ENCODE results near the gene MCF2L2.
A peak's percentile ranks its signal among the peaks of the same experiment; 100 is the strongest.

Gene MCF2L2

GRCh38 chr3:183298701-183299153 lies 129.7 kb downstream of the MCF2L2 start:
- Histone ChIP-seq H3K9ac (ENCODE audit: low read depth, low read length) (peak overlapping the region; percentile 36), H3K4me1 (ENCODE audit: control insufficient read depth, insufficient read depth, low read length) (peaks cover 48% of the 10 kb centered on the region), H3K4me2 (ENCODE audit: low read length) (peak overlapping the region; percentile 43), H3K36me3 (ENCODE audit: insufficient read depth, low read length) (peaks cover 5% of the 10 kb centered on the region), H3K27me3 (ENCODE audit: control insufficient read depth, insufficient read depth, low read length) (no peaks in the 10 kb centered on the region), H3K9me3 (replicated peaks; ENCODE audit: low read length) (no peaks in the 10 kb centered on the region), H3K4me3 (ENCODE audit: low read length) (no peak overlapping the region)

GRCh38 chr3:183296944-183297343 lies 131.5 kb downstream of the MCF2L2 start:
- no peaks in the 10 kb centered on the region for H3K27me3 ChIP-seq (ENCODE audit: control insufficient read depth, insufficient read depth, low read length)
- peaks cover 42% of the 10 kb centered on the region for H3K4me1 ChIP-seq (ENCODE audit: control insufficient read depth, insufficient read depth, low read length)
- no peak overlapping the region for H3K4me2 ChIP-seq (ENCODE audit: low read length)
- peaks cover 5% of the 10 kb centered on the region for H3K36me3 ChIP-seq (ENCODE audit: insufficient read depth, low read length)
- no peak overlapping the region for H3K4me3 ChIP-seq (ENCODE audit: low read length)
- H3K9ac ChIP-seq (ENCODE audit: low read depth, low read length): no peak overlapping the region
- no peaks in the 10 kb centered on the region for H3K9me3 ChIP-seq (replicated peaks; ENCODE audit: low read length)

- peak overlapping the region; percentile 3 for H3K4me2 ChIP-seq (ENCODE audit: low read length)
- H3K9me3 ChIP-seq (replicated peaks; ENCODE audit: low read length): no peaks in the 10 kb centered on the region
- H3K4me3 ChIP-seq (ENCODE audit: low read length): no peak overlapping the region
- H3K27me3 ChIP-seq (ENCODE audit: control insufficient read depth, insufficient read depth, low read length): no peaks in the 10 kb centered on the region
- peaks cover 5% of the 10 kb centered on the region for H3K36me3 ChIP-seq (ENCODE audit: insufficient read depth, low read length)
- no peak overlapping the region for H3K9ac ChIP-seq (ENCODE audit: low read depth, low read length)
- peaks cover 37% of the 10 kb centered on the region for H3K4me1 ChIP-seq (ENCODE audit: control insufficient read depth, insufficient read depth, low read length)
Measured at GRCh38 chr3:183295211-183295610, 133.2 kb downstream of the MCF2L2 start.

GRCh38 chr3:183293966-183294365 lies 134.5 kb downstream of the MCF2L2 start:
- Histone ChIP-seq H3K4me1 (ENCODE audit: control insufficient read depth, insufficient read depth, low read length) (peaks cover 29% of the 10 kb centered on the region), H3K36me3 (ENCODE audit: insufficient read depth, low read length) (peaks cover 5% of the 10 kb centered on the region), H3K9ac (ENCODE audit: low read depth, low read length) (no peak overlapping the region), H3K27me3 (ENCODE audit: control insufficient read depth, insufficient read depth, low read length) (no peaks in the 10 kb centered on the region), H3K4me2 (ENCODE audit: low read length) (no peak overlapping the region), H3K4me3 (ENCODE audit: low read length) (no peak overlapping the region), H3K9me3 (replicated peaks; ENCODE audit: low read length) (no peaks in the 10 kb centered on the region)

- Histone ChIP-seq H3K9ac (ENCODE audit: low read depth, low read length) (no peak overlapping the region), H3K4me2 (ENCODE audit: low read length) (no peak overlapping the region), H3K4me1 (ENCODE audit: control insufficient read depth, insufficient read depth, low read length) (peaks cover 35% of the 10 kb centered on the region)
Measured at GRCh38 chr3:183291497-183292031, 136.9 kb downstream of the MCF2L2 start.

GRCh38 chr3:183290216-183290615 lies 138.2 kb downstream of the MCF2L2 start:
- Histone ChIP-seq H3K9ac (ENCODE audit: low read depth, low read length) (no peak overlapping the region), H3K27me3 (ENCODE audit: control insufficient read depth, insufficient read depth, low read length) (no peaks in the 10 kb centered on the region), H3K9me3 (replicated peaks; ENCODE audit: low read length) (no peaks in the 10 kb centered on the region), H3K36me3 (ENCODE audit: insufficient read depth, low read length) (no peaks in the 10 kb centered on the region), H3K4me3 (ENCODE audit: low read length) (no peak overlapping the region), H3K4me2 (ENCODE audit: low read length) (no peak overlapping the region), H3K4me1 (ENCODE audit: control insufficient read depth, insufficient read depth, low read length) (peaks cover 43% of the 10 kb centered on the region)

More at GRCh38 chr3:183291497-183292031, 136.9 kb downstream of the MCF2L2 start:
- Histone ChIP-seq H3K4me3 (ENCODE audit: low read length) (no peak overlapping the region), H3K27me3 (ENCODE audit: control insufficient read depth, insufficient read depth, low read length) (no peaks in the 10 kb centered on the region), H3K36me3 (ENCODE audit: insufficient read depth, low read length) (no peaks in the 10 kb centered on the region), H3K9me3 (replicated peaks; ENCODE audit: low read length) (no peaks in the 10 kb centered on the region)

- Histone ChIP-seq H3K4me1 (ENCODE audit: control insufficient read depth, insufficient read depth, low read length) (peaks cover 55% of the 10 kb centered on the region), H3K9ac (ENCODE audit: low read depth, low read length) (peak overlapping the region; percentile 79), H3K4me3 (ENCODE audit: low read length) (peak overlapping the region; percentile 48), H3K9me3 (replicated peaks; ENCODE audit: low read length) (no peaks in the 10 kb centered on the region), H3K4me2 (ENCODE audit: low read length) (peak overlapping the region; percentile 58), H3K27me3 (ENCODE audit: control insufficient read depth, insufficient read depth, low read length) (no peaks in the 10 kb centered on the region), H3K36me3 (ENCODE audit: insufficient read depth, low read length) (no peaks in the 10 kb centered on the region)
Measured at GRCh38 chr3:183288117-183288516, 140.3 kb downstream of the MCF2L2 start.

- Histone ChIP-seq H3K9me3 (replicated peaks; ENCODE audit: low read length) (no peaks in the 10 kb centered on the region), H3K4me2 (ENCODE audit: low read length) (peak overlapping the region; percentile 58), H3K4me3 (ENCODE audit: low read length) (peak overlapping the region; percentile 48), H3K9ac (ENCODE audit: low read depth, low read length) (peak overlapping the region; percentile 79), H3K4me1 (ENCODE audit: control insufficient read depth, insufficient read depth, low read length) (peaks cover 55% of the 10 kb centered on the region), H3K36me3 (ENCODE audit: insufficient read depth, low read length) (no peaks in the 10 kb centered on the region), H3K27me3 (ENCODE audit: control insufficient read depth, insufficient read depth, low read length) (no peaks in the 10 kb centered on the region)
Measured at GRCh38 chr3:183287301-183287971, 141.0 kb downstream of the MCF2L2 start.

GRCh38 chr3:183285828-183286457 lies 142.5 kb downstream of the MCF2L2 start:
- no peaks in the 10 kb centered on the region for H3K9me3 ChIP-seq (replicated peaks; ENCODE audit: low read length)
- peak overlapping the region; percentile 21 for H3K4me3 ChIP-seq (ENCODE audit: low read length)
- H3K9ac ChIP-seq (ENCODE audit: low read depth, low read length): peak overlapping the region; percentile 67

GRCh38 chr3:183285318-183285717 lies 143.1 kb downstream of the MCF2L2 start:
- Histone ChIP-seq H3K4me3 (ENCODE audit: low read length) (no peak overlapping the region), H3K9ac (ENCODE audit: low read depth, low read length) (peak overlapping the region; percentile 66), H3K9me3 (replicated peaks; ENCODE audit: low read length) (no peaks in the 10 kb centered on the region)

More at GRCh38 chr3:183285828-183286457, 142.5 kb downstream of the MCF2L2 start:
- Histone ChIP-seq H3K4me1 (ENCODE audit: control insufficient read depth, insufficient read depth, low read length) (peaks cover 45% of the 10 kb centered on the region), H3K36me3 (ENCODE audit: insufficient read depth, low read length) (no peaks in the 10 kb centered on the region), H3K27me3 (ENCODE audit: control insufficient read depth, insufficient read depth, low read length) (no peaks in the 10 kb centered on the region), H3K4me2 (ENCODE audit: low read length) (peak overlapping the region; percentile 58)

GRCh38 chr3:183284570-183284969 lies 143.8 kb downstream of the MCF2L2 start:
- Histone ChIP-seq H3K36me3 (ENCODE audit: insufficient read depth, low read length) (no peaks in the 10 kb centered on the region), H3K27me3 (ENCODE audit: control insufficient read depth, insufficient read depth, low read length) (no peaks in the 10 kb centered on the region), H3K4me2 (ENCODE audit: low read length) (no peak overlapping the region), H3K9ac (ENCODE audit: low read depth, low read length) (no peak overlapping the region), H3K9me3 (replicated peaks; ENCODE audit: low read length) (no peaks in the 10 kb centered on the region), H3K4me3 (ENCODE audit: low read length) (no peak overlapping the region), H3K4me1 (ENCODE audit: control insufficient read depth, insufficient read depth, low read length) (peaks cover 45% of the 10 kb centered on the region)

More at GRCh38 chr3:183285318-183285717, 143.1 kb downstream of the MCF2L2 start:
- H3K4me1 ChIP-seq (ENCODE audit: control insufficient read depth, insufficient read depth, low read length): peaks cover 45% of the 10 kb centered on the region
- no peaks in the 10 kb centered on the region for H3K27me3 ChIP-seq (ENCODE audit: control insufficient read depth, insufficient read depth, low read length)
- H3K4me2 ChIP-seq (ENCODE audit: low read length): peak overlapping the region; percentile 58
- no peaks in the 10 kb centered on the region for H3K36me3 ChIP-seq (ENCODE audit: insufficient read depth, low read length)
